CD8-positive, alpha-beta memory T cell (primary cell): ENCODE data around the gene HARS1. TPM values are rescaled to one million over a fixed set of nuclear protein-coding genes. Genes with fewer than 3 reads are reported as not detected.
"Not testable (repeated sequence)": the region's sequence is repeated elsewhere in the genome, so short reads cannot be mapped to it uniquely, and the experiment has no call there.

Experiments
- CTCF ChIA-PET: fragments of 350-600 bp; sonication (Branson Sonifier 250); formaldehyde crosslinking; loops from one replicate; lab custom pipeline; 2021; ENCODE audit warnings: antibody characterized with exemption; lab: Charles Lee
- POLR2A ChIA-PET: fragments of 350-600 bp; sonication (Branson Sonifier 250); formaldehyde crosslinking; loops from one replicate; lab custom pipeline; 2021; ENCODE audit warnings: antibody characterized with exemption; lab: Charles Lee
- DNase-seq, 5 donors: peaks; one replicate each; pipeline versions ENCODE4 v3.0.0 to v3.0.0-alpha.2; 2020 to 2022; ENCODE audit warnings: mixed read lengths in 1 of 5
- H3K27ac ChIP-seq: one replicate; pipeline ENCODE4 v1.7.0; 2013; ENCODE audit warnings: low read depth, mild to moderate bottlenecking, low read length, moderate library complexity
- H3K27me3 ChIP-seq: 2 replicates; pipeline ENCODE4 v1.7.0; 2013; ENCODE audit warnings: low read length, mild to moderate bottlenecking; ENCODE audit not compliant: insufficient read depth, poor library complexity, severe bottlenecking
- H3K36me3 ChIP-seq: 2 replicates; pipeline ENCODE4 v1.7.0; 2013; ENCODE audit warnings: mild to moderate bottlenecking, low read length, moderate library complexity; ENCODE audit not compliant: insufficient read depth
- H3K4me1 ChIP-seq: 2 replicates; pipeline ENCODE4 v1.7.0; 2013; ENCODE audit warnings: mild to moderate bottlenecking, low read length, moderate library complexity; ENCODE audit not compliant: insufficient read depth
- H3K4me3 ChIP-seq: 2 replicates; pipeline ENCODE4 v1.7.0; 2013; ENCODE audit warnings: mild to moderate bottlenecking, low read length
- H3K9me3 ChIP-seq: 2 replicates; pipeline ENCODE4 v1.7.0; 2013; ENCODE audit warnings: mild to moderate bottlenecking, low read length
- H3K27ac Mint-ChIP-seq, 8 donors: one replicate each; pipeline ENCODE4 v1.8.0; 2020 to 2021; ENCODE audit warnings: mixed read lengths in 8 of 8, mild to moderate bottlenecking in 6 of 8, inconsistent platforms in 3 of 8, moderate library complexity in 3 of 8
- H3K27me3 Mint-ChIP-seq, 2 donors: one replicate each; pipeline ENCODE4 v1.8.0; 2020 to 2021; ENCODE audit warnings: mixed read lengths in 2 of 2, mild to moderate bottlenecking in 1 of 2, moderate library complexity in 1 of 2
- H3K36me3 Mint-ChIP-seq, 3 donors: one replicate each; pipeline ENCODE4 v1.8.0; 2020 to 2021; ENCODE audit warnings: mixed read lengths in 3 of 3, inconsistent platforms in 1 of 3, mild to moderate bottlenecking in 1 of 3
- H3K4me1 Mint-ChIP-seq, 3 donors: one replicate each; pipeline ENCODE4 v1.8.0; 2020 to 2021; ENCODE audit warnings: mixed read lengths in 3 of 3, inconsistent platforms in 1 of 3, mild to moderate bottlenecking in 1 of 3
- H3K4me3 Mint-ChIP-seq, 7 donors: one replicate each; pipeline ENCODE4 v1.8.0; 2020 to 2021; ENCODE audit warnings: mixed read lengths in 7 of 7, mild to moderate bottlenecking in 6 of 7, moderate library complexity in 4 of 7, inconsistent platforms in 2 of 7
- H3K9me3 Mint-ChIP-seq, 5 donors: one replicate each; pipeline ENCODE4 v1.8.0; 2020 to 2022; ENCODE audit warnings: mixed read lengths in 5 of 5, mild to moderate bottlenecking in 3 of 5, moderate library complexity in 2 of 5, inconsistent platforms in 1 of 5
- polyA plus RNA-seq: library from polyadenylated mRNA; unstranded; fragments of 300-500 nt; fragmentation: Illumina TruSeq; gene quantifications from one replicate; pipeline ENCODE4 v1.2.3, GENCODE V29; 2021
- total RNA-seq, 2 experiments: library from RNA; stranded (reverse); gene quantifications; one replicate each; pipeline ENCODE4 v1.2.3, GENCODE V29; 2021

The HARS1 gene
- total and polyA plus RNA-seq, 3 experiments from 2014 or later = 63.6 to 104 (median 97.4) TPM

- H3K36me3 ChIP-seq = peaks cover 37% of the 10 kb centered on the region
- peak overlapping the region in 3 of 8 donors; percentile 17 to 86 (median 47) for H3K27ac Mint-ChIP-seq
- H3K4me3 ChIP-seq = no peak overlapping the region
- no peaks in the 10 kb centered on the region for H3K9me3 Mint-ChIP-seq
- no peak overlapping the region for H3K27ac ChIP-seq
- no peak for DNase-seq
- H3K9me3 ChIP-seq = no peaks in the 10 kb centered on the region
- H3K4me1 Mint-ChIP-seq = peaks cover 0 to 2% (median 0%) of the 10 kb centered on the region in 3 donors
- H3K27me3 Mint-ChIP-seq = peaks cover 0 to 2% of the 10 kb centered on the region in 2 donors
- no peaks in the 10 kb centered on the region for H3K27me3 ChIP-seq
- ChIA-PET POLR2A (interaction anchor here (0.5 kb wide), 1 partner anchor 25 kb away, joined by 4 read pairs; no protein-coding TSS in a partner anchor), CTCF (interaction anchor here (0.9 to 1.5 kb wide), 2 partner anchors 22 to 26 kb away, joined by 3 to 5 read pairs; partner anchors contain the start of gene IK)
- H3K36me3 Mint-ChIP-seq = peaks cover 14 to 87% (median 18%) of the 10 kb centered on the region in 3 donors
- H3K4me1 ChIP-seq = no peaks in the 10 kb centered on the region
- H3K4me3 Mint-ChIP-seq = peak overlapping the region in 1 of 7 donors; percentile 20
These were observed 17.0 kb downstream of the HARS1 start for GRCh38 chr5:140674211-140674610.

- Histone ChIP-seq H3K27ac (no peak within 1 kb of the TSS), H3K4me3 (no peak within 1 kb of the TSS), H3K27me3 (no peaks in the 10 kb centered on the region), H3K36me3 (peaks cover 42% of the 10 kb centered on the region), H3K4me1 (no peaks in the 10 kb centered on the region), H3K9me3 (no peaks in the 10 kb centered on the region)
- POLR2A ChIA-PET = interaction anchor here (1.2 kb wide), 1 partner anchor 26 kb away, joined by 5 read pairs; the partner anchor contains the start of genes IK and NDUFA2
- Mint-ChIP-seq H3K4me3 (peak within 1 kb of the TSS in 1 of 7 donors; percentile 20), H3K4me1 (peaks cover 0 to 4% (median 2%) of the 10 kb centered on the region in 3 donors), H3K36me3 (peaks cover 14 to 89% (median 18%) of the 10 kb centered on the region in 3 donors), H3K27ac (peak within 1 kb of the TSS in 4 of 8 donors; percentile 17 to 86 (median 61)), H3K9me3 (no peaks in the 10 kb centered on the region), H3K27me3 (peaks cover 0 to 2% of the 10 kb centered on the region in 2 donors)
- CTCF ChIA-PET = no interaction called here
- no peak for DNase-seq
These were observed 17.8 kb downstream of the HARS1 start, which contains the start of gene DND1 for GRCh38 chr5:140673187-140673976. DND1 (minus strand) TSS chr5:140673576; CDS start chr5:140673542, 34 bp downstream.

GRCh38 chr5:140672455-140673186, 18.5 kb downstream of the HARS1 start:
- Mint-ChIP-seq H3K9me3 (no peaks in the 10 kb centered on the region), H3K27ac (peak overlapping the region in 1 of 8 donors; percentile 75), H3K36me3 (peaks cover 14 to 89% (median 18%) of the 10 kb centered on the region in 3 donors), H3K4me3 (no peak overlapping the region), H3K27me3 (peaks cover 0 to 2% of the 10 kb centered on the region in 2 donors), H3K4me1 (peaks cover 5 to 10% (median 7%) of the 10 kb centered on the region in 3 donors)
- no peak overlapping the region for H3K27ac ChIP-seq
- H3K9me3 ChIP-seq = no peaks in the 10 kb centered on the region
- POLR2A ChIA-PET = interaction anchor here (1.2 kb wide), 1 partner anchor 25 kb away, joined by 5 read pairs; the partner anchor contains the start of genes IK and NDUFA2
- H3K4me3 ChIP-seq = no peak overlapping the region
- peak in 1 of 5 donors; percentile 51 for DNase-seq
- CTCF ChIA-PET = no interaction called here
- no peaks in the 10 kb centered on the region for H3K4me1 ChIP-seq
- H3K27me3 ChIP-seq = no peaks in the 10 kb centered on the region
- H3K36me3 ChIP-seq = peaks cover 46% of the 10 kb centered on the region

GRCh38 chr5:140671472-140672125, 19.6 kb downstream of the HARS1 start:
- DNase-seq = no peak
- CTCF ChIA-PET = interaction anchor here (1.4 kb wide), 1 partner anchor 309 kb away, joined by 3 read pairs; no protein-coding TSS in a partner anchor
- Mint-ChIP-seq H3K4me3 (no peak overlapping the region), H3K9me3 (no peaks in the 10 kb centered on the region), H3K27me3 (peaks cover 0 to 2% of the 10 kb centered on the region in 2 donors), H3K36me3 (peaks cover 11 to 89% (median 16%) of the 10 kb centered on the region in 3 donors), H3K27ac (peak overlapping the region in 2 of 8 donors; percentile 34 to 52), H3K4me1 (peaks cover 15 to 20% (median 18%) of the 10 kb centered on the region in 3 donors)
- Histone ChIP-seq H3K4me1 (peaks cover 6% of the 10 kb centered on the region), H3K4me3 (no peak overlapping the region), H3K9me3 (no peaks in the 10 kb centered on the region), H3K36me3 (peaks cover 38% of the 10 kb centered on the region), H3K27ac (no peak overlapping the region), H3K27me3 (no peaks in the 10 kb centered on the region)
- POLR2A ChIA-PET = no interaction called here

GRCh38 chr5:140671035-140671434, 20.1 kb downstream of the HARS1 start:
- peaks cover 12% of the 10 kb centered on the region for H3K4me1 ChIP-seq
- H3K36me3 ChIP-seq = peaks cover 33% of the 10 kb centered on the region
- Mint-ChIP-seq H3K27ac (peak overlapping the region in 1 of 8 donors; percentile 60), H3K36me3 (peaks cover 13 to 86% (median 14%) of the 10 kb centered on the region in 3 donors), H3K4me1 (peaks cover 20 to 26% (median 22%) of the 10 kb centered on the region in 3 donors)
- H3K27me3 Mint-ChIP-seq, H3K27ac ChIP-seq, H3K9me3 Mint-ChIP-seq, H3K27me3 ChIP-seq, H3K4me3 Mint-ChIP-seq, H3K9me3 ChIP-seq, POLR2A ChIA-PET, H3K4me3 ChIP-seq, DNase-seq: not testable (repeated sequence)
- CTCF ChIA-PET = interaction anchor here (1.4 kb wide), 1 partner anchor 308 kb away, joined by 3 read pairs; no protein-coding TSS in a partner anchor

GRCh38 chr5:140664359-140665119, 26.6 kb downstream of the HARS1 start, which contains the start of gene WDR55:
WDR55 (plus strand) TSS chr5:140664904; CDS start chr5:140664913, 9 bp downstream.
- H3K36me3 ChIP-seq = peaks cover 48% of the 10 kb centered on the region
- CTCF ChIA-PET = interaction anchor here (0.8 to 1.4 kb wide), 4 partner anchors 25 to 263 kb away, joined by 3 read pairs; partner anchors contain the start of genes ANKHD1 and TMCO6

More at GRCh38 chr5:140664359-140665119, 26.6 kb downstream of the HARS1 start, which contains the start of gene WDR55:
- no peaks in the 10 kb centered on the region for H3K9me3 Mint-ChIP-seq
- H3K27me3 Mint-ChIP-seq = peaks cover 0 to 1% of the 10 kb centered on the region in 2 donors
- H3K27ac Mint-ChIP-seq = peak within 1 kb of the TSS; percentile 97 to 100 (median 99)
- H3K4me3 Mint-ChIP-seq = peak within 1 kb of the TSS; percentile 93 to 100 (median 98)
- H3K36me3 Mint-ChIP-seq = peaks cover 0 to 83% (median 20%) of the 10 kb centered on the region in 3 donors
- peaks cover 24% of the 10 kb centered on the region for H3K4me1 ChIP-seq
- peak within 1 kb of the TSS; percentile 91 for H3K27ac ChIP-seq
- DNase-seq = peak; percentile 94 to 97 (median 95)
- no peaks in the 10 kb centered on the region for H3K27me3 ChIP-seq
- POLR2A ChIA-PET = interaction anchor here (0.8 to 3.9 kb wide), 4 partner anchors 11 to 262 kb away, joined by 3 to 16 read pairs (median 4); partner anchors contain the start of genes ANKHD1, IK, NDUFA2 and ZMAT2
- peaks cover 33 to 41% (median 39%) of the 10 kb centered on the region in 3 donors for H3K4me1 Mint-ChIP-seq
- H3K4me3 ChIP-seq = peak within 1 kb of the TSS; percentile 84
- no peaks in the 10 kb centered on the region for H3K9me3 ChIP-seq
